Measurements from ENCODE around the gene FAM118A. TPM values are rescaled to one million over a fixed set of nuclear protein-coding genes. Genes with fewer than 3 reads are reported as not detected.

Gene FAM118A
- total RNA-seq, 1 experiment from 2014 or later, result 20.3 TPM

DNA sequence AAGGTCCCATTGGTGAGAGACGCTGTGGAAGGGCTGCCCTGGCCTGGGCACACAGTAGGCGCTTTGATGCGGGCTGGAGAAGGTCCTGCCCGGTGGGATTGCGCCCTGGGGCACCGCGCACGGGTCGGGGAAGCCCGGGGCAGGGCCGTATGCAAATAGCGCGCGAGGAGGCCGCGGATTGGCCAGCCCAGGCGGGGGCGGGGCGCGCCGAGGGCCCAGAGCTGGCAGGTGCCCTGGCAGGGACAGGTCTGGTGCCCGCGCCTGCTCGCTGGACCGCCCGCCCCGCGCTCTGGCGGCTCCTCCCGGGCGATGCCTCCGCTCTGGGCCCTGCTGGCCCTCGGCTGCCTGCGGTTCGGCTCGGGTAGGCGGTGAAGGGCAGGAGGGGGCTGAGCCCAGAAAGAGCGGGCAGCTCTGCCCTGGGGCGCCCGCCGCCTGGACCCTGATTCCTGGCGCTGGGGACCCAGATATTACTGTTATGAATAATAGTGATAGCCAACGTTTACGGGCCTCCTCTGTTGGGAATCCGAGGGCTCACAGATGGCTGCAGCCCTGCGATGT is 24.9 kb upstream of the FAM118A start, which contains the start of gene UPK3A:
TSS of gene UPK3A (plus strand) at position 245 of the 558 bp plus-strand sequence. CDS start at position 310, 65 bp downstream.
- H3K4me2 ChIP-seq (ENCODE audit: low read length), result peak within 1 kb of the TSS; percentile 91
- H3F3A ChIP-seq (ENCODE audit: low read length, unreplicated experiment), result no peaks in the 10 kb centered on the region
- ATAC-seq, result peak; percentile 95
- peak; percentile 75 for DNase-seq
- BruUV-seq (replicated peaks), result no TSS peak
- H3K9me3 ChIP-seq (ENCODE audit: low read length), result no peaks in the 10 kb centered on the region
- peak within 1 kb of the TSS; percentile 67 for H3K4me3 ChIP-seq (ENCODE audit: low read length)
- peak within 1 kb of the TSS; percentile 84 for H2AFZ ChIP-seq (ENCODE audit: low read length)
- H3K27ac ChIP-seq (ENCODE audit: low read length), result no peak within 1 kb of the TSS
- peaks cover 25% of the 10 kb centered on the region for H3K4me1 ChIP-seq (ENCODE audit: insufficient read depth, low read length)
- TF ChIP-seq, protein P1, sequence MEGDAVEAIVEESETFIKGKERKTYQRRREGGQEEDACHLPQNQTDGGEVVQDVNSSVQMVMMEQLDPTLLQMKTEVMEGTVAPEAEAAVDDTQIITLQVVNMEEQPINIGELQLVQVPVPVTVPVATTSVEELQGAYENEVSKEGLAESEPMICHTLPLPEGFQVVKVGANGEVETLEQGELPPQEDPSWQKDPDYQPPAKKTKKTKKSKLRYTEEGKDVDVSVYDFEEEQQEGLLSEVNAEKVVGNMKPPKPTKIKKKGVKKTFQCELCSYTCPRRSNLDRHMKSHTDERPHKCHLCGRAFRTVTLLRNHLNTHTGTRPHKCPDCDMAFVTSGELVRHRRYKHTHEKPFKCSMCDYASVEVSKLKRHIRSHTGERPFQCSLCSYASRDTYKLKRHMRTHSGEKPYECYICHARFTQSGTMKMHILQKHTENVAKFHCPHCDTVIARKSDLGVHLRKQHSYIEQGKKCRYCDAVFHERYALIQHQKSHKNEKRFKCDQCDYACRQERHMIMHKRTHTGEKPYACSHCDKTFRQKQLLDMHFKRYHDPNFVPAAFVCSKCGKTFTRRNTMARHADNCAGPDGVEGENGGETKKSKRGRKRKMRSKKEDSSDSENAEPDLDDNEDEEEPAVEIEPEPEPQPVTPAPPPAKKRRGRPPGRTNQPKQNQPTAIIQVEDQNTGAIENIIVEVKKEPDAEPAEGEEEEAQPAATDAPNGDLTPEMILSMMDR (conservative IDR thresholded peaks at IDR 0.05; ENCODE audit: low read depth, low read length), result no peak
- TF ChIP-seq EZH2phosphoT487 (IDR thresholded peaks at IDR 0.05; ENCODE audit: borderline replicate concordance, low read length), result no peak
- no peak for TF ChIP-seq EZH2 (IDR thresholded peaks at IDR 0.05; ENCODE audit: low read length, unreplicated experiment)
- H3K79me2 ChIP-seq (ENCODE audit: low read length), result no peaks in the 10 kb centered on the region
- no peaks in the 10 kb centered on the region for H3K9me2 ChIP-seq (replicated peaks; ENCODE audit: low read length)
- peak within 1 kb of the TSS; percentile 49 for H3K9ac ChIP-seq (ENCODE audit: low read length)
- no peaks in the 10 kb centered on the region for H3K36me3 ChIP-seq (ENCODE audit: low read depth, low read length)
- H3K27me3 ChIP-seq (ENCODE audit: low read length), result no peaks in the 10 kb centered on the region
- ChIA-PET CTCF (no interaction called here), POLR2A (ENCODE audit: unreplicated experiment) (no interaction called here)
- no peaks in the 10 kb centered on the region for H4K20me1 ChIP-seq (ENCODE audit: low read length)
- intact Hi-C loops (cut with micrococcal nuclease), result loop anchor here (2.0 kb wide), 1 partner anchor 24 kb away; the partner anchor contains the start of gene FAM118A

DNA sequence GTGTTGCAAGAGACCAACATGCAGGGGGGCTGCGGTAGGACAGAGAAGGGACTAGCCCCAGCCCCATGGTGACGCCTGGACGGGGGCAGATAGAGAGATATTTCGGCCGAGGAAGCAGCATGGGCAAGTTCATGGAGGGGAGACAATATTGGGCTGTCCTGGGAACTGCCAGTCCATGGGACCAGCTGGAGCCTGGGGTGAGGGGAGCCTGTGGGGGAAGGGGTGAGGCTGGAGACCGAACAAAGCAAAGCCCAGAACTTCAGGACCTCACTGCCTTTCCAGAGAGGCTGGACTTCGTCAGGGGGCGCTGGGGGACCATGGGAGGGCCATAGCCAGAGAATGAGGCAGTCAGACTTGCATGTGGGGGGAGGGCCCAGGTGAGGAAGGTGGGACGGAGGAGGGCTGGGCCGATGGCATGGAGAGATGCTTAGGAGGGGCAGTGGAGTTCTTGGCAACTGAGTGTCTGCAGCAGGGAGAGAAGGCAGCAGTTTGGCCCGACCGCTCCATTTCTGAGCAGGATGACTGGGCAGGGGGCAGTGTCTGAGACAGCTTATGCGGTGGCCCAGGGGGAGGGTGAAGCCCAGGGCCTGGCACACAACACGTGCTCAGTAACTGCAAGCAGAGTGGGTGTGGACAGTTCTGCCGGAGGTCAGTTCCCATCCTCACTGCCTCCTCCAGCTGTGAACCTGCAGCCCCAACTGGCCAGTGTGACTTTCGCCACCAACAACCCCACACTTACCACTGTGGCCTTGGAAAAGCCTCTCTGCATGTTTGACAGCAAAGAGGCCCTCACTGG is 24.3 kb upstream of the FAM118A start:
- Histone ChIP-seq H3K36me3 (ENCODE audit: low read depth, low read length) (no peaks in the 10 kb centered on the region), H3K9me2 (replicated peaks; ENCODE audit: low read length) (no peaks in the 10 kb centered on the region), H3K4me1 (ENCODE audit: insufficient read depth, low read length) (peaks cover 21% of the 10 kb centered on the region), H3K9ac (ENCODE audit: low read length) (peak overlapping the region; percentile 49), H3K79me2 (ENCODE audit: low read length) (no peaks in the 10 kb centered on the region), H3K27ac (ENCODE audit: low read length) (no peak overlapping the region), H3K27me3 (ENCODE audit: low read length) (no peaks in the 10 kb centered on the region), H3K4me3 (ENCODE audit: low read length) (peak overlapping the region; percentile 67), H3F3A (ENCODE audit: low read length, unreplicated experiment) (no peaks in the 10 kb centered on the region), H3K9me3 (ENCODE audit: low read length) (no peaks in the 10 kb centered on the region), H2AFZ (ENCODE audit: low read length) (peak overlapping the region; percentile 70), H4K20me1 (ENCODE audit: low read length) (no peaks in the 10 kb centered on the region), H3K4me2 (ENCODE audit: low read length) (peak overlapping the region; percentile 91)
- CTCF ChIA-PET, result no interaction called here
- BruUV-seq (replicated peaks), result no TSS peak
- intact Hi-C loops (cut with micrococcal nuclease), result loop anchor here (2.0 kb wide), 1 partner anchor 23 kb away; the partner anchor contains the start of gene FAM118A
- DNase-seq (no peak), ATAC-seq (peak; percentile 40)
- TF ChIP-seq EZH2phosphoT487 (IDR thresholded peaks at IDR 0.05; ENCODE audit: borderline replicate concordance, low read length) (no peak), EZH2 (IDR thresholded peaks at IDR 0.05; ENCODE audit: low read length, unreplicated experiment) (no peak)
- TF ChIP-seq, protein P1 (conservative IDR thresholded peaks at IDR 0.05; ENCODE audit: low read depth, low read length), result no peak; the same call in 1 of the 2 replicates
- POLR2A ChIA-PET (ENCODE audit: unreplicated experiment), result no interaction called here
